SJCRH30 (cell line): ENCODE measurements around the gene S1PR3. TPM values are rescaled to one million over a fixed set of nuclear protein-coding genes. Genes with fewer than 3 reads are reported as not detected.

ENCODE experiments used
- DNase-seq, 2 experiments: peaks; one replicate each; pipeline ENCODE4 v3.0.0-alpha.2; 2015 to 2020
- H3K27ac ChIP-seq: fragments of 250-450 bp; sonication (Bioruptor Pico); 2 replicates; pipeline ENCODE4 v1.5.1; 2020; ENCODE audit warnings: mild to moderate bottlenecking, moderate library complexity
- H3K27me3 ChIP-seq: fragments of 250-450 bp; sonication (Bioruptor Pico); 2 replicates; pipeline ENCODE4 v1.5.1; 2020; ENCODE audit warnings: mild to moderate bottlenecking, moderate library complexity
- H3K36me3 ChIP-seq: fragments of 250-450 bp; sonication (Bioruptor Pico); 2 replicates; pipeline ENCODE4 v1.5.1; 2020; ENCODE audit warnings: mild to moderate bottlenecking, moderate library complexity
- H3K4me1 ChIP-seq: fragments of 250-450 bp; sonication (Bioruptor Pico); 2 replicates; pipeline ENCODE4 v1.5.1; 2020; ENCODE audit warnings: mild to moderate bottlenecking, moderate library complexity
- H3K4me3 ChIP-seq: fragments of 250-450 bp; sonication (Bioruptor Pico); 2 replicates; pipeline ENCODE4 v1.5.1; 2020; ENCODE audit warnings: mild to moderate bottlenecking, moderate library complexity
- H3K9me3 ChIP-seq: fragments of 250-450 bp; sonication (Bioruptor Pico); replicated peaks from 2 replicates; pipeline ENCODE4 v1.5.1; 2020; ENCODE audit warnings: mild to moderate bottlenecking, moderate library complexity
- total RNA-seq: library from RNA; depleted of rRNA; stranded (reverse); fragments of >200 nt; shearing (Covaris generic); gene quantifications from 2 replicates; pipeline ENCODE4 v1.2.3, GENCODE V29; 2014

The S1PR3 gene
- total RNA-seq, 1 experiment from 2014 or later, result not detected

DNA sequence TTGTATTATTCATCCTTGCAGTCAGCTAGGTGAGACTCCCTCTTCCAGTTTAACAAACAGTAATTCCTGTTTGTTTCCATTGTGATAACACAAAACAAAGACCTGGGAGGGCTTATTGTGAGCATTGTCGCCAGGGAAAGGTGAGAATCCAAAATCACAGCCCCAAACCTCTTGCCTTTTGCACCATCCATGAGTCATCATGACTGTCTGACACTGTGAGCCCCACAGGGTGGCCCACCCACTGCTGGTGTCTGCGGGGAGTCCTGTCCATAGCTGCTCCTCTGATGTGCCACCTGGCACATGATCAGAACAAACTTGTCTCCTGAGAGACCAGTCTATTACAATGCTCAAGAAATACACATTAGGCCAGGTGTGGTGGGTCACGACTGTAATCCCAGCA lies 33.7 kb upstream of the S1PR3 start:
- no peaks in the 10 kb centered on the region for H3K36me3 ChIP-seq
- no peaks in the 10 kb centered on the region; the same call in 1 of the 2 replicates for H3K27me3 ChIP-seq
- H3K9me3 ChIP-seq, result no peaks in the 10 kb centered on the region
- H3K27ac ChIP-seq, result no peak overlapping the region
- no peaks in the 10 kb centered on the region for H3K4me1 ChIP-seq
- DNase-seq, result no peak
- no peak overlapping the region for H3K4me3 ChIP-seq

GRCh38 chr9:88959727-88960469 lies 31.4 kb upstream of the S1PR3 start:
- Histone ChIP-seq H3K9me3 (no peaks in the 10 kb centered on the region), H3K36me3 (no peaks in the 10 kb centered on the region), H3K4me3 (no peak overlapping the region), H3K27ac (no peak overlapping the region), H3K4me1 (no peaks in the 10 kb centered on the region), H3K27me3 (no peaks in the 10 kb centered on the region; the same call in 1 of the 2 replicates)
- DNase-seq, result no peak

DNA sequence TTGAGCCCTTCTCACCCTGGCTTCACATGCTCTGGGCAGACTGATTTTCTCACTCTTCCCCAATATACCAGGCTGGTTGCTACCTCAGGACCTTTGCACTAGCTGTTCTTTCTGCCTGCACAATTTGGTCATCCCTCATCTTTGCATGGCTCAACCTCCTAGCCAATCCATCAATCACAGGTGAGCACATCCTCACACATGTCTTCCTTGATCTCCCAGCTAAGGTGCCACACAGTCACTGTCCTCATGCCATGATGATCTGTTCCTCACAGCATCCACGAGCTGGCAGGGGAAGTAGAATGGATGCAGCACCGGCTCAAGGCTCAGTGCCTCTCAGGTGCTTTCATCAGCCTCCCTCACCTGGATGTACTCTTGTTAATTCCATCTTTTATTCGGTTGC lies 30.6 kb upstream of the S1PR3 start:
- Histone ChIP-seq H3K36me3 (no peaks in the 10 kb centered on the region), H3K4me3 (no peak overlapping the region), H3K9me3 (no peaks in the 10 kb centered on the region), H3K27me3 (no peaks in the 10 kb centered on the region; the same call in 1 of the 2 replicates), H3K4me1 (no peaks in the 10 kb centered on the region), H3K27ac (no peak overlapping the region)
- no peak for DNase-seq

GRCh38 chr9:88965473-88965872 lies 25.8 kb upstream of the S1PR3 start:
- Histone ChIP-seq H3K9me3 (no peaks in the 10 kb centered on the region), H3K4me3 (no peak overlapping the region), H3K4me1 (no peaks in the 10 kb centered on the region), H3K27ac (no peak overlapping the region), H3K36me3 (no peaks in the 10 kb centered on the region), H3K27me3 (no peaks in the 10 kb centered on the region)
- no peak for DNase-seq

DNA sequence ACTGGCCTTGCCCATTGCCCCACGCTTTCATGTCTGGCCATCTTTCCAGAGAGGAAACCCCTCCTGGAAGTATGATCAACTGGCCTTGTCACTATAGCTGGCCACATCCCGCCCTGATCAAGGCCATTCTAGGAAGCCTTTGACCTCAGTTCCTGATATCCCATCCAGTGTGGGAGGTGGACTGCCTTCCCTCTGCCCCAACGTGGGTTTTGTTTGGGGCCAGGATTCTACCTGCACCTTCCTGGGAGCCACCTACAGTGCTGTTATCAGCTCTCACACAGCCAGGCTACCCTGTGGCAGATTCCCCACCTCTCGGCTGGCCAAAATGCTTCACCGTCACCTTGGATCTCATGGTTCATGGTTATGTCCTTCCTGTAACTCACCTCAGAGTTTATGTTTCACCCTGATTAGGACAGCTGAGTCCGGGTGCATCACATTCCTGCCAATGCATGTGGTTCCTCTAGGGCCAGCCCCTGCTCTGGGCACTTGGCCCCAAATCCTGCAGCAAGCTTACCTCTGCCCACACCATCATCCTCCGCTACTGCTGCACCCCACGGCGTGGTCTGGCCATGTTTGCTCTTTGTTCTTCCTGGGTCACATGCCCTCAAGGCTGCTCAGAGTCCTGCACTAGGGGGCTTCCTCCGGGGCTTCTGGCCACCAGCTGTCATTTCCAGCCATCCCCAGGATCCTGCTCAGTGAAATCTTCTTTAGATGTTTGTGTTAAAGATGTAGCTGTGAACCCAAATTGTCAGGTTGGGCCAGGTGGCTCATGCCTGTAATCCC lies 24.2 kb upstream of the S1PR3 start:
- DNase-seq, result no peak
- Histone ChIP-seq H3K9me3 (no peaks in the 10 kb centered on the region), H3K27me3 (no peaks in the 10 kb centered on the region), H3K4me1 (no peaks in the 10 kb centered on the region), H3K27ac (no peak overlapping the region), H3K4me3 (no peak overlapping the region), H3K36me3 (no peaks in the 10 kb centered on the region)

- Histone ChIP-seq H3K27ac (no peak overlapping the region), H3K9me3 (no peaks in the 10 kb centered on the region; the same call in 1 of the 2 replicates), H3K36me3 (no peaks in the 10 kb centered on the region), H3K4me3 (no peak overlapping the region), H3K27me3 (no peaks in the 10 kb centered on the region), H3K4me1 (no peaks in the 10 kb centered on the region)
- DNase-seq, result no peak
Measured at GRCh38 chr9:88968799-88969198, 22.5 kb upstream of the S1PR3 start.

DNA sequence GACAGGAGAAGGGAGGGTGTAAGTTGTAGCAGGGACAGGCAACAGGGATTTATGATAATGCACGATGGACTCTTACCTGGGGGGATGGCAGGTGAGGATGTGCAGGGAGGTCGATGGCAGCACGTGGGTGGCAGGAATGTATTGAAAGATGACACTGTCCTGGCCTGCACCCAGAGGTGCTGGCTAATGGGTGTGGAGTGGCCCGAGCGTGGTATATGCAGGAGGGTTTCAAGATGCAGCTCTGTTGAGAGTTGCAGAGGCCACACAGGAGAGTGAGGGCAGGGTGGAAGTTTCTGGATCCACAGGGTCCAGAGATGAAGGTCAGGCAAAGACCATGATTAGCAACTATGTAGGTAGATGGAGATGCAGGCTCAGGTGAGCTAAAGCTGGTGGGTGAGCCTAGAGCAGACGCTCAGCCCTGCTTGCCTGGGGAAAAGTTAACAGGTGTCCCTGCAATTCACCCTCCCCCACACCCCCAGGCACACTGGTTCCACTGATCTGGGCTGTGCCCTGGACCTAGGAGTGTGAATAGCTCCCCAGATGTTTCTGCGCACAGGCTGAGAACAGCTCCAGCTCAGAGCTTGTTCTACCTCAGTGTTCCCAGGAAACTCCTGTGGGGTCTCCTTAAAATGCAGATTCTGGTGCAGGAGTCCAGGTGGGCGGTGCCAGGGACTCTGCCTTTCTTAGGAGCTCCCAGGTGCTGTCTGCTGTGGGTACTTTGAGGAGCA lies 21.5 kb upstream of the S1PR3 start:
- no peak for DNase-seq
- Histone ChIP-seq H3K36me3 (no peaks in the 10 kb centered on the region), H3K4me1 (no peaks in the 10 kb centered on the region), H3K27ac (no peak overlapping the region), H3K27me3 (no peaks in the 10 kb centered on the region), H3K4me3 (no peak overlapping the region), H3K9me3 (no peaks in the 10 kb centered on the region; the same call in 1 of the 2 replicates)

DNA sequence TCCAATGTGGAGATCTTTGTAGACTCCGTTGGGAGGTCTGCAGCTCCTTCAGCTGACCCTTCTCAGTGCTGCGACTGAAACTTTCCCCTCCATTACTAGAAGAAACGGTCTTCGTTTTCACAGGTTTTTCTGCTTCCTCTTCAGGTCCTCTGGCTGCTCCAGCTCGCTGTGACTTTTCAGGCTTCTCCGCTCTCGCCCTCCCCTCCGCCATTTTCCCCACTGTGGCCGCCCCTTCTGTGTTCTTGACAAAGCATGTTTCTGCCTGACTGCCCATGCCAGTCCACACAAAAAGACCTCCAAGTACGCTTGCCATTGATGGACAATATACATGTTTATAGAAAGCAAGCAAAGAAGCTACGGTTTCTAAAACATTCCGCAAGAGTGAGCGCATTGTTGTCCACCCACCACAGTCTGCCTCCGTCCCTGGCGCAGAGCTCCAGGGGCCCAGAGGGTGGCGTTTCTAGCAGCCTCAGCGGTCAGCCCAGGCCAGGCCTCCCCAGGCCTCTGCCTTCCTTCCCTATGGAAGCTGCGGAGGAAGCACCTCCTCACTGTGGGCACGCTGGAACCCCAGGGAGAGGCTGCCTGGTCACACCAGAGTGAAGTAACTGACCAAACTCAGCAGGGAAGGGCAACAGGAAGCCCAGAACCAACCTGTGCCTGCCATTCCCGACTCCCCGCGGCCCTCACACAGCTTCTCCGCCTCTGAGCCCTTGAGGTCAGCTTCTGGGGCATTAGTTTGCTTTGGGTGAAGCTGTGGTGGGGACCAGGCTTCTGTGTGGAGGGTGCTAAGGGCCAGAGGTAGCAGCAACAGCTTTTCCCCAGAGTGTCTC lies 19.9 kb upstream of the S1PR3 start:
- Histone ChIP-seq H3K4me1 (no peaks in the 10 kb centered on the region), H3K4me3 (no peak overlapping the region), H3K9me3 (no peaks in the 10 kb centered on the region; the same call in 1 of the 2 replicates), H3K27ac (no peak overlapping the region), H3K27me3 (peaks cover 3% of the 10 kb centered on the region; the same call in 1 of the 2 replicates), H3K36me3 (no peaks in the 10 kb centered on the region)
- no peak for DNase-seq

DNA sequence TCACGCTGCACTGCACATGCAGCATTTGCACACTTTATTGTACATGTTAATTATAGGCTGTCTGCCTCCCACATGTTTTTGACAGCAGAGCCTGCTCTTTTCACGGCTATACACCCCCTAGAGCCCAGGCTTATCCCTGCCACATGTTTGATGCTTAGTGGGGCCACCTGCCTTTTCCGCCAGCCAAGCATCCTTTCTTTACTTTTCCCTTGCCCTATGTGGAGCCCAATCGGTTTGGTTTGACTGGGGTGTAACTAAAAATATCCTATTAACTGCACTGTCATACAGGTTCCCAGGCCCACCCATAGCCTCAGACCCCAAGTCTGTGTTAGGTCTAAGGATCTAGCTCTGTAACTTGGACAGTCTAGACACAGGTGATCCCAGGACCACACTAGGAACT lies 18.9 kb upstream of the S1PR3 start:
- no peak for DNase-seq
- Histone ChIP-seq H3K4me3 (no peak overlapping the region), H3K27me3 (peaks cover 3% of the 10 kb centered on the region; the same call in 1 of the 2 replicates), H3K27ac (no peak overlapping the region), H3K9me3 (no peaks in the 10 kb centered on the region; the same call in 1 of the 2 replicates), H3K4me1 (no peaks in the 10 kb centered on the region), H3K36me3 (no peaks in the 10 kb centered on the region)

- DNase-seq, result peak in 1 of 2 experiments; percentile 20
- no peaks in the 10 kb centered on the region for H3K4me1 ChIP-seq
- no peaks in the 10 kb centered on the region for H3K36me3 ChIP-seq
- no peak overlapping the region for H3K27ac ChIP-seq
- peaks cover 3% of the 10 kb centered on the region; the same call in 1 of the 2 replicates for H3K27me3 ChIP-seq
- H3K4me3 ChIP-seq, result no peak overlapping the region
- H3K9me3 ChIP-seq, result no peaks in the 10 kb centered on the region; the same call in 1 of the 2 replicates
Measured at GRCh38 chr9:88973281-88974045, 17.8 kb upstream of the S1PR3 start.

DNA sequence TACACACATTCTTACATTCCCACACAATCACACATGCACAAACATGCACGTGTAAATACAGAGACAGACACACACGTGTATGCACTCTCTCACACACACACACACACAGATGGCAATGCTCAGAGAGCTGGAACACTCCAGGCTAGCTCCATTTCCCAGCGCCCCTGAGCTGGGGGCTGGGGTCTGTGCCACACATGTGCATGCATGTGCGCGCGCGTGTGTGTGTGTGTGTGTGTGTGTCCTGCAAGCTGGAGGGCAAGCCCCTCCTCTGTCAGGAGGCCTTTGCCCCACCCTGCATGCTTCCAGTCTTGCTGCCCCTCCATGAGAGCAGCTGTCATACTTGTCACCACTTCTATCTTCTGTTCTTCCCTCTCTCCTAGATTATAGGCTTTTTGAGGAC lies 16.6 kb upstream of the S1PR3 start:
- no peak for DNase-seq
- no peaks in the 10 kb centered on the region for H3K4me1 ChIP-seq

DNA sequence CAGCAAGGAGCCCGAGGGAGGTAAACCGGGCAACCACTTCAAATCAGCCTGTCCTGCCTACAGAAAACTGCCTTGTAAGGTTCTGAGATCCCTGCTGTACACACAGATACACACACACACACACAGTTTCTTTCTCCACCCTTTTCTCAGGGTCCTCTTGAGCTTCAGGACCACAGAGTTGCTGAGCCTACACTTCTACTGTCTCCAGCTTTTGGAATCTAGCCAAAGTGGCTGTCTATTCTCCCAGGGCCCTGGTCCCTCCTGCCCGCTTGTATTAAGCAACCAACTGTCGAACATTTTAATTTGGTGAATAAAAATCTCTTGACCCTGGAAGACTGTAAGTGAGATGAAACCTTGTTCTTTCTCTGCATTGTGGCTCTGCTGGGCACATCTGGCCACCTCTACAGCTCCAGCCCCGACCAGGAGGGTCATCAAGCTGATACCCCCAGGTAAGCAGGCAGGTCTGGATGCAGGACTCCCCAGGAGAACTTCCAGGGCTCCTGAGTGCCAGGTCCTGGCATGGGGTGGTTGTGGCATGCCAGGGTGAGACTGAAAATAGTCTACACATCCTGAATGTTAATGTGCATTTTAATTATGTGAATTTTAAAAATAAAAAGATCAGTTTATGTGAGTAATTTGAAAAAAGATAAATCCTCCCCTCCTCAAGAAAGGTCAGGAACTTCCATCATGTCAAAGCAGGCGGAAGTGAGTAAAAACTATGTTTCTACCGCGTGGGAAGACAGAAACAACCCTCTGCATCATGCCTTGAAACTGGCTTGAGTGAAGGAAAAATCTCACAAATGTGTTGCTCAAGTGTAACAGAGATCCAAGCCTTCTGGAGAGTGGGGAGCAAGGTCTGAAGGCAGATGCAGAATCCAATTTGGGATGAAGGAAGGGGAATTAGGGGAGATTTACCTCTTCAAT lies 15.0 kb upstream of the S1PR3 start:
- no peaks in the 10 kb centered on the region for H3K36me3 ChIP-seq
- no peak overlapping the region for H3K4me3 ChIP-seq
- H3K9me3 ChIP-seq, result no peaks in the 10 kb centered on the region; the same call in 1 of the 2 replicates
- no peaks in the 10 kb centered on the region for H3K4me1 ChIP-seq
- H3K27me3 ChIP-seq, result peaks cover 3% of the 10 kb centered on the region; the same call in 1 of the 2 replicates
- DNase-seq, result no peak
- no peak overlapping the region for H3K27ac ChIP-seq

More for the DNA sequence above, 16.6 kb upstream of the S1PR3 start:
- Histone ChIP-seq H3K4me3 (no peak overlapping the region), H3K36me3 (no peaks in the 10 kb centered on the region), H3K9me3 (no peaks in the 10 kb centered on the region; the same call in 1 of the 2 replicates), H3K27ac (no peak overlapping the region), H3K27me3 (peaks cover 3% of the 10 kb centered on the region; the same call in 1 of the 2 replicates)

DNA sequence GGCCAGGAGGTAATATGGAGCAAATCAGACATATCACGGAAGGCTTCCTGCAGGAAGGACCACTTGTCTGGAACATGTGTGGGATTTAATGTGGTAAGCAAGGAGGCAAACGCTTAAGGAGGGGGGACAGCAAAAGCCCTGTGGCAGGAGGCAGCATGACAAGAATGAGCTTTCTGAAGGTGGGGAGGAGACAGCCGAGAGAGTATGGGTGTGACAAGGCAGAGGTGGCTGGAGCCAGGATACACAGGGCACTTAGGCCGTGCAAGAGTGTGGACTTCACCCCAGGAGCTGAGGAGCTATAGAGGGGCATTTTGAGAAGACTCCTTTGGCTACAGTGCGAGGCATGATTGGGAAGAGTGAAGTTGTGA lies 14.4 kb upstream of the S1PR3 start:
- no peaks in the 10 kb centered on the region; the same call in 1 of the 2 replicates for H3K9me3 ChIP-seq
- no peak overlapping the region for H3K4me3 ChIP-seq
- H3K4me1 ChIP-seq, result no peaks in the 10 kb centered on the region
- peaks cover 3% of the 10 kb centered on the region; the same call in 1 of the 2 replicates for H3K27me3 ChIP-seq
- H3K36me3 ChIP-seq, result no peaks in the 10 kb centered on the region
- no peak for DNase-seq
- H3K27ac ChIP-seq, result no peak overlapping the region
